Measurements from ENCODE around the gene EFCAB8. TPM values are rescaled to one million over a fixed set of nuclear protein-coding genes. Genes with fewer than 3 reads are reported as not detected.

EFCAB8 gene
- total RNA-seq, 1 donor from 2014 or later = not detected

GRCh38 chr20:32847964-32848363 lies 10.8 kb upstream of the EFCAB8 start:
- Histone ChIP-seq H3K4me1 (no peaks in the 10 kb centered on the region), H3K36me3 (peaks cover 0 to 56% of the 10 kb centered on the region in 2 donors), H3K9me3 (no peaks in the 10 kb centered on the region), H3K27ac (no peak overlapping the region), H3K27me3 (no peaks in the 10 kb centered on the region), H3K4me3 (no peak overlapping the region)
- intact Hi-C loops (cut with DNase I) = no loop called here
- TF ChIP-seq POLR2A (IDR thresholded peaks at IDR 0.05) = no peak
- no peak for TF ChIP-seq POLR2AphosphoS5 (IDR thresholded peaks at IDR 0.05; ENCODE audit: insufficient read depth in 1 of 2, low read depth in 1 of 2)
- TF ChIP-seq, protein P1, sequence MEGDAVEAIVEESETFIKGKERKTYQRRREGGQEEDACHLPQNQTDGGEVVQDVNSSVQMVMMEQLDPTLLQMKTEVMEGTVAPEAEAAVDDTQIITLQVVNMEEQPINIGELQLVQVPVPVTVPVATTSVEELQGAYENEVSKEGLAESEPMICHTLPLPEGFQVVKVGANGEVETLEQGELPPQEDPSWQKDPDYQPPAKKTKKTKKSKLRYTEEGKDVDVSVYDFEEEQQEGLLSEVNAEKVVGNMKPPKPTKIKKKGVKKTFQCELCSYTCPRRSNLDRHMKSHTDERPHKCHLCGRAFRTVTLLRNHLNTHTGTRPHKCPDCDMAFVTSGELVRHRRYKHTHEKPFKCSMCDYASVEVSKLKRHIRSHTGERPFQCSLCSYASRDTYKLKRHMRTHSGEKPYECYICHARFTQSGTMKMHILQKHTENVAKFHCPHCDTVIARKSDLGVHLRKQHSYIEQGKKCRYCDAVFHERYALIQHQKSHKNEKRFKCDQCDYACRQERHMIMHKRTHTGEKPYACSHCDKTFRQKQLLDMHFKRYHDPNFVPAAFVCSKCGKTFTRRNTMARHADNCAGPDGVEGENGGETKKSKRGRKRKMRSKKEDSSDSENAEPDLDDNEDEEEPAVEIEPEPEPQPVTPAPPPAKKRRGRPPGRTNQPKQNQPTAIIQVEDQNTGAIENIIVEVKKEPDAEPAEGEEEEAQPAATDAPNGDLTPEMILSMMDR (IDR thresholded peaks at IDR 0.05) = no peak
- no peak for DNase-seq (ENCODE audit: extremely low spot score in 2 of 2)

DNA sequence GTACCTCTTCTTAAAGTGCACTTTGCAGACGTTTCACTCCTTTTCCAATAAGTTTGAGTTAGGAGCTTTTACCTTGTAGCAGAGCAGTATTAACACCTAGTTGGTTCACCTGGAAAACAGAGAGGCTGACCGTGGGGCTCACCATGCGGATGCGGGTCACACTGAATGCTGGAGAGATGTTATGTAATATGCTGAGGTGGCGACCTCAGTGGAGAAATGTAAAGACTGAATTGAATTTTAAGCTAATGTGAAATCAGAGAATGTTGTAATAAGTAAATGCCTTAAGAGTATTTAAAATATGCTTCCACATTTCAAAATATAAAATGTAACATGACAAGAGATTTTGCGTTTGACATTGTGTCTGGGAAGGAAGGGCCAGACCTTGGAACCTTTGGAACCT lies 9.9 kb upstream of the EFCAB8 start:
- Histone ChIP-seq H3K27ac (no peak overlapping the region), H3K9me3 (no peaks in the 10 kb centered on the region), H3K4me3 (no peak overlapping the region), H3K27me3 (no peaks in the 10 kb centered on the region), H3K4me1 (no peaks in the 10 kb centered on the region), H3K36me3 (peaks cover 0 to 50% of the 10 kb centered on the region in 2 donors)
- intact Hi-C loops (cut with DNase I) = no loop called here
- no peak for TF ChIP-seq POLR2AphosphoS5 (IDR thresholded peaks at IDR 0.05; ENCODE audit: insufficient read depth in 1 of 2, low read depth in 1 of 2)
- no peak for DNase-seq (ENCODE audit: extremely low spot score in 2 of 2)

DNA sequence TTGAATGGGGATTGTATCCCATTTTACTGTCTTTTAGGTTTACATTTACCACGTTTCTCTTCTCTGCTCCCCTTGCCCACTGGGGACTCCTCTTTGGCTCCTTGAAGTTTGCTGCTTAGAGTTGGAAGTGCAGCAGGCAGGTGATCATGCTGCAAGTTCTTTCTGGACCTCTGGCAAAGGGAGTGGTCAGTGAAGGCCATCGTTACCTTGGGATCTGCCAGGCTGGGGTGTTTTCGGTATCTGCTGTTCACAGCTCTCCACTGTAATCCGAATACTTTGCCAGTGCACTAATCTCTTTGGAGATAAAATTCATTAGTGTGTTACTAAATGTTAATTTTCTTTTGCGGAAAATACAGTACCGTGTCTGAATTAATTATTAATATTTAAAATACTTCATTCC lies 9.1 kb upstream of the EFCAB8 start:
- TF ChIP-seq POLR2A (IDR thresholded peaks at IDR 0.05) = no peak
- TF ChIP-seq, protein P1 (IDR thresholded peaks at IDR 0.05) = no peak
- no peak for TF ChIP-seq POLR2AphosphoS5 (IDR thresholded peaks at IDR 0.05; ENCODE audit: insufficient read depth in 1 of 2, low read depth in 1 of 2)
- intact Hi-C loops (cut with DNase I) = no loop called here
- no peak overlapping the region for H3K4me3 ChIP-seq
- H3K27me3 ChIP-seq = no peaks in the 10 kb centered on the region
- no peaks in the 10 kb centered on the region for H3K9me3 ChIP-seq
- no peak overlapping the region for H3K27ac ChIP-seq
- peaks cover 0 to 50% of the 10 kb centered on the region in 2 donors for H3K36me3 ChIP-seq
- H3K4me1 ChIP-seq = no peaks in the 10 kb centered on the region
- DNase-seq (ENCODE audit: extremely low spot score in 2 of 2) = no peak

GRCh38 chr20:32855387-32855786 lies 3.3 kb upstream of the EFCAB8 start:
- TF ChIP-seq POLR2AphosphoS5 (IDR thresholded peaks at IDR 0.05; ENCODE audit: insufficient read depth in 1 of 2, low read depth in 1 of 2) = no peak
- TF ChIP-seq POLR2A (IDR thresholded peaks at IDR 0.05) = no peak
- TF ChIP-seq, protein P1 (IDR thresholded peaks at IDR 0.05) = no peak
- intact Hi-C loops (cut with DNase I) = no loop called here
- H3K9me3 ChIP-seq = no peaks in the 10 kb centered on the region
- no peaks in the 10 kb centered on the region for H3K27me3 ChIP-seq
- no peak overlapping the region for H3K4me3 ChIP-seq
- peaks cover 0 to 14% of the 10 kb centered on the region in 2 donors for H3K36me3 ChIP-seq
- H3K4me1 ChIP-seq = no peaks in the 10 kb centered on the region
- no peak overlapping the region for H3K27ac ChIP-seq
- no peak for DNase-seq (ENCODE audit: extremely low spot score in 2 of 2)

- TF ChIP-seq, protein P1 (IDR thresholded peaks at IDR 0.05) = no peak
- no peak for TF ChIP-seq POLR2A (IDR thresholded peaks at IDR 0.05)
- no peak for TF ChIP-seq POLR2AphosphoS5 (IDR thresholded peaks at IDR 0.05; ENCODE audit: insufficient read depth in 1 of 2, low read depth in 1 of 2)
- no peaks in the 10 kb centered on the region for H3K9me3 ChIP-seq
Measured at GRCh38 chr20:32858189-32858588, 534 bp upstream of the EFCAB8 start.

More at GRCh38 chr20:32858189-32858588, 534 bp upstream of the EFCAB8 start:
- H3K36me3 ChIP-seq = no peaks in the 10 kb centered on the region
- no peaks in the 10 kb centered on the region for H3K27me3 ChIP-seq
- DNase-seq (ENCODE audit: extremely low spot score in 2 of 2) = no peak
- H3K27ac ChIP-seq = no peak overlapping the region
- intact Hi-C loops (cut with DNase I) = no loop called here
- H3K4me1 ChIP-seq = no peaks in the 10 kb centered on the region
- no peak overlapping the region for H3K4me3 ChIP-seq

Data from vagina (tissue), 2 donors.